ENCODE results near the gene PCAT7.

GRCh38 chr9:94545940-94546339, 8.9 kb upstream of the PCAT7 start:
- no peak for TF ChIP-seq CTCF (optimal IDR thresholded peaks at IDR 0.05 in 1 of 3, IDR thresholded peaks at IDR 0.05 in 1 of 3, conservative IDR thresholded peaks at IDR 0.05 in 1 of 3; ENCODE audit: extremely low read depth in 1 of 3, insufficient read depth in 2 of 3, low read length in 3 of 3)
- no peak for TF ChIP-seq EZH2 (IDR thresholded peaks at IDR 0.05; ENCODE audit: low read length)

All from keratinocyte (primary cell).